ENCODE results near the gene RNF112. TPM values are rescaled to one million over a fixed set of nuclear protein-coding genes. Genes with fewer than 3 reads are reported as not detected.

The RNF112 gene, protein sequence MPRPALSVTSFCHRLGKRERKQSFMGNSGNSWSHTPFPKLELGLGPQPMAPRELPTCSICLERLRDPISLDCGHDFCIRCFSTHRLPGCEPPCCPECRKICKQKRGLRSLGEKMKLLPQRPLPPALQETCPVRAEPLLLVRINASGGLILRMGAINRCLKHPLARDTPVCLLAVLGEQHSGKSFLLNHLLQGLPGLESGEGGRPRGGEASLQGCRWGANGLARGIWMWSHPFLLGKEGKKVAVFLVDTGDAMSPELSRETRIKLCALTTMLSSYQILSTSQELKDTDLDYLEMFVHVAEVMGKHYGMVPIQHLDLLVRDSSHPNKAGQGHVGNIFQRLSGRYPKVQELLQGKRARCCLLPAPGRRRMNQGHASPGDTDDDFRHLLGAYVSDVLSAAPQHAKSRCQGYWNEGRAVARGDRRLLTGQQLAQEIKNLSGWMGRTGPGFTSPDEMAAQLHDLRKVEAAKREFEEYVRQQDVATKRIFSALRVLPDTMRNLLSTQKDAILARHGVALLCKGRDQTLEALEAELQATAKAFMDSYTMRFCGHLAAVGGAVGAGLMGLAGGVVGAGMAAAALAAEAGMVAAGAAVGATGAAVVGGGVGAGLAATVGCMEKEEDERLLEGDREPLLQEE
- 4.5 to 5.1 TPM (median 4.9 TPM) in 3 replicates for total RNA-seq (2021)
- Bru-seq, nascent RNA, result percentile 33 among the genes with signal in this experiment
- long read RNA-seq, experiment 1, partial matches to known transcripts, result 1 of 6 reads
- long read RNA-seq, experiment 1, other reads (novel, unspliced or antisense), result 4 of 6 reads
- long read RNA-seq, experiment 2, partial matches to known transcripts, result 0 of 3 reads
- long read RNA-seq, experiment 2, other reads (novel, unspliced or antisense), result 3 of 3 reads
- long read RNA-seq, experiment 3, result 0 reads

DNA sequence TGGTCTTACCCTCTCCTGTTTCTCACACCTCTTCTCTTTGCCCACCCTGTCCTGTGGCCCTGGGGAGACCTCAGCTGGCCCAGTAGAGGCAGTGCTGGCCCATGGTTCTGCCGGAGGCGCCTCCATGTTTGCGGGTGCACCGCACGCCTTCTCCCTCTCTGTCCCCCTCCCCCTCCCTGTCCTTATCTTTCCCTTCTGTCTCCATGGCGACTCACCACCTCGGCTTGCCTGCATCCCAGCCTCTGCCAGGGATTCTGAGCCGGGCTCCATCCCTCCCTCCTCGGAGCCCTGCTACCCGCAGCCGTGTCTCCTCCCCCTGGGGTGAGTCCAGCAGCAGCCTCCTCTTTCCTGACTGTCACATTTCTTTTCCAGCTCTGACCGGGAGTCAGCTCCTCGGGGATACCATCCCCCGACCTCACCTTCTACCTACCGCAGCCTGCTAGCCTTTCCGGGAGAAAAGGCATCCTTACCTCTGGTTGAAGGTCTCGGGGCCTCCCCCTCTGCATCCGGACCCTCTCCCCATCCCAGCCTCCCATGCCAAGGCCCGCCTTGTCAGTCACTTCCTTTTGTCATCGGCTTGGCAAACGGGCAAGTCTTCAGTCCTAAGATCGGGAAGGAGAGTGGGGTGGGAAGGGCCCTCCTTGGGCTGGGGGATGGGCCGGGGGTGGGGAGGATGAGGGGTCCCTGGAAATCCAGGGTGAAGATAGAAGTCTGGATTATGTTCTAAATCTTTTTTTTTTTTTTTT is at the start of gene RNF112:
Gene RNF112 (plus strand): TSS at position 358 of the 746 bp plus-strand sequence. CDS start 177 bp downstream, at position 535.
- ATAC-seq (peak; percentile 57), DNase-seq (ENCODE audit: low spot score) (no peak)
- ChIA-PET POLR2A (no interaction called here), CTCF (interaction anchor here (1.0 to 2.9 kb wide), 7 partner anchors 8 to 355 kb away, joined by 3 to 13 read pairs (median 5); partner anchors contain the start of gene MAPK7)
- Mint-ChIP-seq H3K4me1 (peaks cover 21% of the 10 kb centered on the region), H3K27me3 (ENCODE audit: low read depth) (no peaks in the 10 kb centered on the region), H3K9me3 (no peaks in the 10 kb centered on the region), H3K36me3 (no peaks in the 10 kb centered on the region), H3K4me3 (peak within 1 kb of the TSS; percentile 45), H3K27ac (no peak within 1 kb of the TSS; the same call in 1 of the 2 replicates)
- TF ChIP-seq NFE2L1 (CRISPR knock-in tag; IDR thresholded peaks at IDR 0.05) (no peak), FOXP1 (CRISPR knock-in tag; IDR thresholded peaks at IDR 0.05; ENCODE audit: borderline replicate concordance) (0 out of 2 replicates have a peak, but pooled peaks have one; percentile 34)

DNA sequence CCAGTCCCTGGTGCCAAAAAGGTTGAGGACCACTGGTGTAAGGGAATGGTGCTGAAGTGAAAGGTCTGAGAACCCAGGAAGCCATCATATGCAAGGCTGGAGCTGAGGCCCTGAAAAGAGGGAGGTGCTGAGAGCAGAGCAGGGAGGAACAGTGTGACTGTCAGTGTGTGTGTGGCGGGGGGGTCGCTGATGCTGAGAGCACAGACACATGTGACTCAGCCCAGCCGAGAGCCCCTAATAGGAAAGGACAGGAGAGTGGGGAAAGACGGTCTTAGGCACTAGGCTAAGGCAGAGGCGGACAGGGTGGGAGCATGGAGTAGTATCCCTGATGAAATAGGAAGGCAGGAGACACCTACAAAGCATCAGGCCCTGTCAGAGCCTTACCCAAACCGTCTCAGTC is 49.7 kb upstream of the RNF112 start:
- peak overlapping the region; percentile 59 for H3K4me3 Mint-ChIP-seq
- TF ChIP-seq, protein P1, sequence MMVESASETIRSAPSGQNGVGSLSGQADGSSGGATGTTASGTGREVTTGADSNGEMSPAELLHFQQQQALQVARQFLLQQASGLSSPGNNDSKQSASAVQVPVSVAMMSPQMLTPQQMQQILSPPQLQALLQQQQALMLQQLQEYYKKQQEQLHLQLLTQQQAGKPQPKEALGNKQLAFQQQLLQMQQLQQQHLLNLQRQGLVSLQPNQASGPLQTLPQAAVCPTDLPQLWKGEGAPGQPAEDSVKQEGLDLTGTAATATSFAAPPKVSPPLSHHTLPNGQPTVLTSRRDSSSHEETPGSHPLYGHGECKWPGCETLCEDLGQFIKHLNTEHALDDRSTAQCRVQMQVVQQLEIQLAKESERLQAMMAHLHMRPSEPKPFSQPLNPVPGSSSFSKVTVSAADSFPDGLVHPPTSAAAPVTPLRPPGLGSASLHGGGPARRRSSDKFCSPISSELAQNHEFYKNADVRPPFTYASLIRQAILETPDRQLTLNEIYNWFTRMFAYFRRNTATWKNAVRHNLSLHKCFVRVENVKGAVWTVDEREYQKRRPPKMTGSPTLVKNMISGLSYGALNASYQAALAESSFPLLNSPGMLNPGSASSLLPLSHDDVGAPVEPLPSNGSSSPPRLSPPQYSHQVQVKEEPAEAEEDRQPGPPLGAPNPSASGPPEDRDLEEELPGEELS (CRISPR knock-in tag; IDR thresholded peaks at IDR 0.05), result no peak
- TF ChIP-seq, protein P2, sequence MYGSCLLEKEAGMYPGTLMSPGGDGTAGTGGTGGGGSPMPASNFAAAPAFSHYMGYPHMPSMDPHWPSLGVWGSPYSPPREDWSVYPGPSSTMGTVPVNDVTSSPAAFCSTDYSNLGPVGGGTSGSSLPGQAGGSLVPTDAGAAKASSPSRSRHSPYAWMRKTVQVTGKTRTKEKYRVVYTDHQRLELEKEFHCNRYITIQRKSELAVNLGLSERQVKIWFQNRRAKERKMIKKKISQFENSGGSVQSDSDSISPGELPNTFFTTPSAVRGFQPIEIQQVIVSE (CRISPR knock-in tag; IDR thresholded peaks at IDR 0.05; ENCODE audit: borderline replicate concordance), result no peak
- TF ChIP-seq FOXP1 (CRISPR knock-in tag; IDR thresholded peaks at IDR 0.05; ENCODE audit: borderline replicate concordance) (no peak), RORB (CRISPR knock-in tag; IDR thresholded peaks at IDR 0.05) (no peak)
- TF ChIP-seq, protein P3, sequence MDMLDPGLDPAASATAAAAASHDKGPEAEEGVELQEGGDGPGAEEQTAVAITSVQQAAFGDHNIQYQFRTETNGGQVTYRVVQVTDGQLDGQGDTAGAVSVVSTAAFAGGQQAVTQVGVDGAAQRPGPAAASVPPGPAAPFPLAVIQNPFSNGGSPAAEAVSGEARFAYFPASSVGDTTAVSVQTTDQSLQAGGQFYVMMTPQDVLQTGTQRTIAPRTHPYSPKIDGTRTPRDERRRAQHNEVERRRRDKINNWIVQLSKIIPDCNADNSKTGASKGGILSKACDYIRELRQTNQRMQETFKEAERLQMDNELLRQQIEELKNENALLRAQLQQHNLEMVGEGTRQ (CRISPR knock-in tag; IDR thresholded peaks at IDR 0.05), result 0 out of 2 replicates have a peak, but pooled peaks have one; percentile 11
- CTCF ChIA-PET, result interaction anchor here (0.6 to 5.4 kb wide), 7 partner anchors 22 to 551 kb away, joined by 3 to 91 read pairs (median 27); no protein-coding TSS in a partner anchor
- peaks cover 22% of the 10 kb centered on the region for H3K4me1 Mint-ChIP-seq
- H3K36me3 Mint-ChIP-seq, result peaks cover 26% of the 10 kb centered on the region
- DNase-seq (ENCODE audit: low spot score) (no peak), ATAC-seq (no peak)
- no peaks in the 10 kb centered on the region for H3K27me3 Mint-ChIP-seq (ENCODE audit: low read depth)
- no peaks in the 10 kb centered on the region for H3K9me3 Mint-ChIP-seq
- no peak overlapping the region for H3K27ac Mint-ChIP-seq
- POLR2A ChIA-PET, result interaction anchor here (1.5 kb wide), 1 partner anchor 17 kb away, joined by 3 read pairs; the partner anchor contains the start of gene MAPK7

DNA sequence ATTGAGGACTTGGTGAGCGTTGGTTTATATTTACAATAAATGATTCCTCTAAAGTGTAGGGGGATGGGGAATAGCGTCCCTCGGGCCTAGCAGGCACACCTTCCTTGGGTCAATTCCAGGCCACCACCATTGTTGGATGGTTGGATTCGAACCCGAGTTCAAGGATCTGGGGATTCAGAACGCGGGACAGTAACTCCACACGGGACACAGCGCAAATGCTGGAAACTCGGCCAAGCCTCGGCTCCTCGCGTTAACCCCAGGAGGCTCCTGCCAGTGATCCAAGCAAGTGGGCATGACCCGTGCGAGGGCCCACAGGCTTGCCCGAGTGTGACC is 49.1 kb upstream of the RNF112 start:
- H3K36me3 Mint-ChIP-seq, result peaks cover 23% of the 10 kb centered on the region
- POLR2A ChIA-PET, result interaction anchor here (0.8 to 1.8 kb wide), 3 partner anchors 16 to 286 kb away, joined by 3 to 4 read pairs (median 3); partner anchors contain the start of genes ALDH3A2 and MAPK7
- H3K4me3 Mint-ChIP-seq, result peak overlapping the region; percentile 83
- no peak for DNase-seq (ENCODE audit: low spot score)
- H3K27ac Mint-ChIP-seq, result no peak overlapping the region
- H3K4me1 Mint-ChIP-seq, result peaks cover 22% of the 10 kb centered on the region
- CTCF ChIA-PET, result interaction anchor here (0.6 to 5.4 kb wide), 18 partner anchors 16 to 649 kb away, joined by 3 to 91 read pairs (median 24); partner anchors contain the start of genes ALDH3A2, MAPK7, MFAP4 and SLC47A1
- TF ChIP-seq, protein P4, sequence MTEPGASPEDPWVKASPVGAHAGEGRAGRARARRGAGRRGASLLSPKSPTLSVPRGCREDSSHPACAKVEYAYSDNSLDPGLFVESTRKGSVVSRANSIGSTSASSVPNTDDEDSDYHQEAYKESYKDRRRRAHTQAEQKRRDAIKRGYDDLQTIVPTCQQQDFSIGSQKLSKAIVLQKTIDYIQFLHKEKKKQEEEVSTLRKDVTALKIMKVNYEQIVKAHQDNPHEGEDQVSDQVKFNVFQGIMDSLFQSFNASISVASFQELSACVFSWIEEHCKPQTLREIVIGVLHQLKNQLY (CRISPR knock-in tag; IDR thresholded peaks at IDR 0.05), result no peak
- TF ChIP-seq, protein P5, sequence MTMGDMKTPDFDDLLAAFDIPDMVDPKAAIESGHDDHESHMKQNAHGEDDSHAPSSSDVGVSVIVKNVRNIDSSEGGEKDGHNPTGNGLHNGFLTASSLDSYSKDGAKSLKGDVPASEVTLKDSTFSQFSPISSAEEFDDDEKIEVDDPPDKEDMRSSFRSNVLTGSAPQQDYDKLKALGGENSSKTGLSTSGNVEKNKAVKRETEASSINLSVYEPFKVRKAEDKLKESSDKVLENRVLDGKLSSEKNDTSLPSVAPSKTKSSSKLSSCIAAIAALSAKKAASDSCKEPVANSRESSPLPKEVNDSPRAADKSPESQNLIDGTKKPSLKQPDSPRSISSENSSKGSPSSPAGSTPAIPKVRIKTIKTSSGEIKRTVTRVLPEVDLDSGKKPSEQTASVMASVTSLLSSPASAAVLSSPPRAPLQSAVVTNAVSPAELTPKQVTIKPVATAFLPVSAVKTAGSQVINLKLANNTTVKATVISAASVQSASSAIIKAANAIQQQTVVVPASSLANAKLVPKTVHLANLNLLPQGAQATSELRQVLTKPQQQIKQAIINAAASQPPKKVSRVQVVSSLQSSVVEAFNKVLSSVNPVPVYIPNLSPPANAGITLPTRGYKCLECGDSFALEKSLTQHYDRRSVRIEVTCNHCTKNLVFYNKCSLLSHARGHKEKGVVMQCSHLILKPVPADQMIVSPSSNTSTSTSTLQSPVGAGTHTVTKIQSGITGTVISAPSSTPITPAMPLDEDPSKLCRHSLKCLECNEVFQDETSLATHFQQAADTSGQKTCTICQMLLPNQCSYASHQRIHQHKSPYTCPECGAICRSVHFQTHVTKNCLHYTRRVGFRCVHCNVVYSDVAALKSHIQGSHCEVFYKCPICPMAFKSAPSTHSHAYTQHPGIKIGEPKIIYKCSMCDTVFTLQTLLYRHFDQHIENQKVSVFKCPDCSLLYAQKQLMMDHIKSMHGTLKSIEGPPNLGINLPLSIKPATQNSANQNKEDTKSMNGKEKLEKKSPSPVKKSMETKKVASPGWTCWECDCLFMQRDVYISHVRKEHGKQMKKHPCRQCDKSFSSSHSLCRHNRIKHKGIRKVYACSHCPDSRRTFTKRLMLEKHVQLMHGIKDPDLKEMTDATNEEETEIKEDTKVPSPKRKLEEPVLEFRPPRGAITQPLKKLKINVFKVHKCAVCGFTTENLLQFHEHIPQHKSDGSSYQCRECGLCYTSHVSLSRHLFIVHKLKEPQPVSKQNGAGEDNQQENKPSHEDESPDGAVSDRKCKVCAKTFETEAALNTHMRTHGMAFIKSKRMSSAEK (CRISPR knock-in tag; IDR thresholded peaks at IDR 0.05; ENCODE audit: borderline replicate concordance), result no peak
- TF ChIP-seq, protein P6, sequence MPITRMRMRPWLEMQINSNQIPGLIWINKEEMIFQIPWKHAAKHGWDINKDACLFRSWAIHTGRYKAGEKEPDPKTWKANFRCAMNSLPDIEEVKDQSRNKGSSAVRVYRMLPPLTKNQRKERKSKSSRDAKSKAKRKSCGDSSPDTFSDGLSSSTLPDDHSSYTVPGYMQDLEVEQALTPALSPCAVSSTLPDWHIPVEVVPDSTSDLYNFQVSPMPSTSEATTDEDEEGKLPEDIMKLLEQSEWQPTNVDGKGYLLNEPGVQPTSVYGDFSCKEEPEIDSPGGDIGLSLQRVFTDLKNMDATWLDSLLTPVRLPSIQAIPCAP (CRISPR knock-in tag; IDR thresholded peaks at IDR 0.05), result no peak
- TF ChIP-seq FOXP1 (CRISPR knock-in tag; IDR thresholded peaks at IDR 0.05; ENCODE audit: borderline replicate concordance), result no peak
- no peak for ATAC-seq
- H3K27me3 Mint-ChIP-seq (ENCODE audit: low read depth), result no peaks in the 10 kb centered on the region
- no peaks in the 10 kb centered on the region for H3K9me3 Mint-ChIP-seq
